ENCODE data around the gene FCAMR.

The FCAMR gene

GRCh38 chr1:206921772-206922265 lies 48.4 kb downstream of the FCAMR start, which contains the start of gene FCMR:
FCMR (minus strand) TSS chr1:206921941; CDS start chr1:206921854, 87 bp downstream.
- no peak within 1 kb of the TSS for H3K4me3 ChIP-seq (ENCODE audit: control insufficient read depth, low read depth, low read length)
- DNase-seq (ENCODE audit: low read depth) = no peak
- TF ChIP-seq CTCF (IDR thresholded peaks at IDR 0.05; ENCODE audit: control insufficient read depth, insufficient read depth, low read depth, low read length, missing control alignments) = no peak

GRCh38 chr1:206918076-206918475 lies 52.2 kb downstream of the FCAMR start:
- no peak overlapping the region for H3K4me3 ChIP-seq (ENCODE audit: control insufficient read depth, low read depth, low read length)
- no peak for TF ChIP-seq CTCF (IDR thresholded peaks at IDR 0.05; ENCODE audit: control insufficient read depth, insufficient read depth, low read depth, low read length, missing control alignments)
- DNase-seq (ENCODE audit: low read depth) = no peak

GRCh38 chr1:206916000-206916709 lies 54.1 kb downstream of the FCAMR start:
- TF ChIP-seq CTCF (IDR thresholded peaks at IDR 0.05; ENCODE audit: control insufficient read depth, insufficient read depth, low read depth, low read length, missing control alignments) = no peak
- no peak for DNase-seq (ENCODE audit: low read depth)
- no peak overlapping the region for H3K4me3 ChIP-seq (ENCODE audit: control insufficient read depth, low read depth, low read length)

GRCh38 chr1:206915030-206915735 lies 55.1 kb downstream of the FCAMR start:
- no peak overlapping the region for H3K4me3 ChIP-seq (ENCODE audit: control insufficient read depth, low read depth, low read length)
- DNase-seq (ENCODE audit: low read depth) = no peak
- no peak for TF ChIP-seq CTCF (IDR thresholded peaks at IDR 0.05; ENCODE audit: control insufficient read depth, insufficient read depth, low read depth, low read length, missing control alignments)

- H3K4me3 ChIP-seq (ENCODE audit: control insufficient read depth, low read depth, low read length) = no peak overlapping the region
- no peak for DNase-seq (ENCODE audit: low read depth)
- TF ChIP-seq CTCF (IDR thresholded peaks at IDR 0.05; ENCODE audit: control insufficient read depth, insufficient read depth, low read depth, low read length, missing control alignments) = no peak
Observed at GRCh38 chr1:206913766-206914537, 56.3 kb downstream of the FCAMR start.

GRCh38 chr1:206912445-206913095 lies 57.7 kb downstream of the FCAMR start:
- H3K4me3 ChIP-seq (ENCODE audit: control insufficient read depth, low read depth, low read length) = no peak overlapping the region
- peak; percentile 81 for TF ChIP-seq CTCF (IDR thresholded peaks at IDR 0.05; ENCODE audit: control insufficient read depth, insufficient read depth, low read depth, low read length, missing control alignments)
- no peak for DNase-seq (ENCODE audit: low read depth)
